Mesenteric fat pad (tissue), 1 donor: ENCODE results near the gene HIP1. TPM values are rescaled to one million over a fixed set of nuclear protein-coding genes. Genes with fewer than 3 reads are reported as not detected.
"Not testable (repeated sequence)": the region's sequence is repeated elsewhere in the genome, so short reads cannot be mapped to it uniquely, and the experiment has no call there.

Source experiments
- DNase-seq: peaks from one replicate; pipeline ENCODE4 v3.0.0-alpha.2; 2020; ENCODE audit warnings: low spot score
- total RNA-seq: library from RNA; stranded (reverse); fragmentation: NEBNext Ultra II Directional; extraction: Animal tissue kit (Norgen Biotek cat#: 25700); gene quantifications from one replicate; pipeline ENCODE4 v1.2.1, GENCODE V29; 2021
- donor health status: DM: yes; HTN: yes; CAD: no.

HIP1 gene
- total RNA-seq, 1 donor from 2014 or later: 38.4 TPM

DNA sequence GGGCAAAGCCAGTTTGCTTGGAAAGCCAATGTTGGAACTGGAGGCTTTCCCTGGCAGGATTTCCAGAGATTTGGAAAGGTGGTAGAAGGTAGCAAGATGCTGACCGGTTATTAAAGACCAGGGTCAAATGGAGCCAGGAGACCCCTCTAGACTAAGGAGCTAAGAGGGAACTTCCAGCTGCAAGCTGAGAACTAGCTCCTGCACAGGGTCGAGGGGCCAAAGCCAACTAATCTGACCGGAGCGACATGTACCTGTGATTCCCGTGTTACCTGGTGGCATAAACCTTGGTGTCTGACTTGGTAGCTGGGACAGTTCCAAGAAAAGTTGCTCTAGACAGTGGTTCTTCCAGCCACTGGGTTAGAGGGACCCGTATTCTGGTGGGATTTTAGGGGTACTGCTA, 204.8 kb downstream of the HIP1 start:
- no peak for DNase-seq

DNA sequence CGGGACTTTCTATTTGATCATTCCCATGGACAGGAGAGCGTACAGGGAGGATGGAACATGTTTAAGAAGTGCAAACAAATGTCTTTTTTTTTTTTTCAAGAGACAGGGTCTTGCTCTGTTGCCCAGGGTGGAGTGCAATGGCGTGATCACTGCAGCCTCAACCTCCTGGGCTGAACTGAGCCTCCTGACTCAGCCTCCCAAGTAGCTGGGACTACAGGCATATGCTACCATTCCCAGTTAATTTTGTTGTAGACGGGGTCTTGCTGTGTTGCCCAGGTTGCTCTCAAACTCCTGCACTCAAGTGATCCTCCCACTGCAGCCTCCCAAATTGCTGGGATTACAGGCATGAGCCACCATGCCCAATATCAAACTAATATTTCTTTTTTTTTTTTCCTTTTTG, 206.1 kb downstream of the HIP1 start:
- DNase-seq: no peak

DNA sequence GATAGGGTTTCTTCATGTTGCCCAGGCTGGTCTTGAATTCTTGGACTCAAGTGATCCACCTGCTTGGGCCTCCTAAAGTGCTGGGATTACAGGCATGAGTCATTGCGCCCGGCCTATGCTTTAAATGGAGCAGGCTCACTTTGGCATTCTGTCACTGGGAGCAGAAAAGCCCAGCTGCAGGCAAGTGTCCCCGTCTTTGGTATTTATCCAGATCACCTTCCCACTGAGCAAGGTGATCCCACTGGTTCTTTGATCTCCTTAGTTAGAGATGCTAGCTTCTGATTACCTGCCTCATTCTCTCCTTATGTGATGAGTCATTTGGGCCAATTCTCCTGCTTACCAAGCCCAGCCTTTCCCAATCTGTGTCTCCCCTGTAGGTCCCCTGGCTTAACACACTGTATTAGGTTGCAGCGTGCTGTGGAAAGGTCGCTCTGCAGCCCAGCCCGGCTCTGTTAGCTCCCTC, 207.4 kb downstream of the HIP1 start:
- no peak for DNase-seq

DNA sequence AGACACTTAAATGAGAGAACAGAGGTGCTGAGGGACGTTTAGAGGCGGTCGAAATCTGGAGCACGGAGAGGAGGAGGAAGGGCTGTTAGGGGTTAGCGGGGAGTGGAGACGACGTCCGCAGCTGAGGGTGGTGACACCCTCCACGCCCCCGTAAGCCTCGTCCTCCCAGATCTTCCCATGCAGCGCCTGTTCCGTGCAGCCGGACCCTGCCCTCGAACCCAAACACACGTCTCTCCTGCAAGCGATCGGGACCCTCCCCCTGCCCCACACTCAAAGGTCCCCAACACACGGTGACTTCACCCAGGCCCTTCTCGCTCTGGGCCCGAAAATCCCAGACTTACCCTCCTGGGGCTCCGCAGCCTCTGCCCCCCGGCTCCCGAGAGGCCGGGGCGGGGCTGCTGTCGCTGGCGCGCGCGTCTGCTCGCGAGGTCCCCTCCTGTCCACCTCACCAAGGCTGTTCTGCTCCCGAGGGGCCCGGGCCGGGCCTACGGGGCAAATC, 211.5 kb downstream of the HIP1 start:
- DNase-seq: not testable (repeated sequence)

DNA sequence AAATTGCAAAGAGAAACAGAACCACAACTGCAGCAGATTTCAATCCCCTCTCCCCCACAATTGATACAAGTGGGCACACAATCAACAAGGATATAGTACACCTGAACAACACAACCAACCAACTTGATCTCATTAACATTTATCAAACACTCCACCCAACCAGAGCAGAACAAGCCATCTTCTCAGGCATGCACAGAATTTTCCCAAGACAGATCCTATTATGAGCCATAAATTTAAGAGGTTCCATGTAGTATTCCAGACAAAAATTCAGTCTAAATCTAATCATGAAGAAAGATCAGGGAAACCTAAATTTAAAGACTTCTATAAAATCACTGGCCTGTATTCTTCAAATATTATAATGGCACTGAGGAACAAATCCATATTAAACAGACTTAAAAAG, 217.0 kb downstream of the HIP1 start:
- not testable (repeated sequence) for DNase-seq

DNA sequence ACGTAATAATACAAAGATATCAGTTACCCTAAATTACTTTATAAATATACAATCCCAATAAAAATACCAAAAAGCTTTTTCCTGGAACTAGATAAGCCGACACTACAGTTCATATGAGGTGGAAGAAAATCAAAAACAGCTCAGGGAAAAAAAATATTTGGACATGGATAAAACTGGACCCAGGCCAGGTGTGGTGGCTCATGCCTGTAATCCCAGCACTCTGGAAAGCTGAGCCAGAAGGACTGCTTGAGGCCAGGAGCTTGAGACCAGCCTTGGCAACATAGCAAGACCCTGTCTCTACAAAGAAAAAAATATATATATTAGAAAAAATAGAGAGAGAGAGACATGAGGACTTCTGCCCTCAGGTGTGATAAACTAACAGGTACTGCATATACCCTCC, 219.9 kb downstream of the HIP1 start:
- DNase-seq: not testable (repeated sequence)

DNA sequence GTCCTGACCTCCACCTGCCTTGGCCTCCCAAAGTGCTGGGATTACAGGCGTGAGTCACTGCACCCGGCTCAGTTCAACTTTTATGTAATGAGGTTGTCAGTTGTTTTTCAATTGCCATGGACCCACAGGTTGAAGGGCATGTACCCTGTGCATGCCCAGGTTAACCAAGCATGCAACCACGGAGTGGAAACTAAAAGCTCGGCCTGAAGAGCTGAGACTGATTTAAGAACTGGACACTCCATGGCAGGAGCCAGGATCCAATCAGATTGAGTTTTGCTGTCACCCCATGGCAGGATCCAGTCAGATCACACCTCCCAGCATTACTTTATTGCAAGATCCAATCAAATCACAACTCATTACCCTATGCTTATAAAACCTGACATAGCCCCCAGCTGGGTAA, 229.7 kb downstream of the HIP1 start:
- DNase-seq: not testable (repeated sequence)

DNA sequence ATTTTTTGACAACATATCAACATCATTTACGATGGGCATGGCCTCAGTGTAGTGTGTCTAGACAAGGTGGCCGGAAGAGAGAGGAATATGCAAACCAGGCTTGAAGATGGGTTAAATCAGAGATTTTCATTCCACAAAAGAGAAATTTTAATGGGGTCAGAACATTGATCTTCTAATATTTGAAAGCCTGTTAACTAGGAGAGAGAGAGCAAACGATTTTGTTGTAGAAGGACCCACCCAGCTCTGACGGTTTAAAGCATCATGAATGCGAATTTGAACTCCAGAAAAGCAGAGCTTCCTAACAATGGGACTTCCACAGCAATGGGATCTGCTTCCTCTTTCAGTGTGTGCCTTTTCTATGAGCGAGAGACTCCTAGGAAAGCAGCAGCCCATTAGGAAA, 246.7 kb downstream of the HIP1 start, which contains the start of gene SPDYE5:
Gene SPDYE5 (plus strand): TSS at position 301 of the 400 bp plus-strand sequence. CDS start 1,728 bp downstream, outside the sequence.
- DNase-seq: not testable (repeated sequence)

DNA sequence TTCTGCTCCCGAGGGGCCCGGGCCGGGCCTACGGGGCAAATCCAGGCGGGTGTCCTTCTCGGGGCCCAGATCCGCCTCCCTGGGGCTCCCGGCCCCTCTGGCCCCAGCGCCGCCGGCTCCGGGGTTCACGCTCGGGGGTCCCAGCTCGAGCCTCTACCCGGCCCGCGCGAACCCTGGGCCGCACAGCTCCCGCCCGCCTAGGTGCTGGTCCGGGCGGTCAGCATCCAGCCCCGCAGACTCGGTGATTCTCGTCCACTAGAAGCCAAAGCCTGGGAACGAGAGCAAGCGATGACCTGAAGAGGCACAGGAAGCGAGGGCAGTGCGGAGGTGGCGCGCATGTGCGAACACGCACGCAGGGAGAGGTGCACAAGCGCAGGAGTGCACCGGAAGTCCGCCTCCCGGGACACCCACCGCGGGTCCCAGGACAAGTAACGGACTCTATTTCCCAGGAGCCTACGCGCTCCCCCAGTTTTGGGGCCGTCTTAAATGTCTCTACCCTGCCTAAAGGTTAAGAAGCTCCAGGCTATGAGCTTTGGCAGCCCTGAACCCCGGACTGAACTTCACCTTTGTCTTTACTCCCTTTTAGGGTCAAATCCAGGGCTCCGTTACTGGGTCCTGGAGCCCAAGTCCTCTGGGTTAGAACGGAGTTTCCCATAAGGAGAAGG, 252.6 kb downstream of the HIP1 start, which contains the start of gene POM121C:
Gene POM121C (minus strand): TSS at position 321 of the 665 bp plus-strand sequence. CDS start 44,803 bp downstream, outside the sequence.
- DNase-seq: peak; percentile 97

DNA sequence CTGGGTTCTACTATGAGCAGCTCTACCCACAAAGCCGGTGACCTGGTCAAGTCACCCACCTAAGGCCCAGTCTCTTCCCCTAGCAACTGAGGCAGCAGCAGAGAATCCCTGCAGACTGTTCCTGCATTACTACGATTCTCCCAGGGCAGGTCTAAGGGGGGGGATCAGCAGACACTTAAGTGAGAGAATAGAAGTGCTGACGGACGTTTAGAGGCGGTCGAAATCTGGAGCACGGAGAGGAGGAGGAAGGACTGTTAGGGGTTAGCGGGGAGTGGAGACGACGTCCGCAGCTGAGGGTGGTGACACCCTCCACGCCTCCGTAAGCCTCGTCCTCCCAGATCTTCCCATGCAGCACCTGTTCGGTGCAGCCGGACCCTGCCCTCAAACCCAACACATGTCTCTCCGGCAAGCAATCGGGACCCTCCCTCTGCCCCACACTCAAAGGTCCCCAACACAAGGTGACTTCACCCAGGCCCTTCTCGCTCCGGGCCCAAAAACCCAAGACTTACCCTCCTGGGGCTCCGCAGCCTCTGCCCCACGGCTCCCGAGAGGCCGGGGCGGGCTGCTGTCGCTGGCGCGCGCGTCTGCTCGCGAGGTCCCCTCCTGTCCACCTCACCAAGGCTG, 253.3 kb downstream of the HIP1 start:
- DNase-seq: not testable (repeated sequence)

Other genes starting within 250 kb of the HIP1 start
- not detected for gene SPDYE5, start 246.6 kb downstream of the HIP1 start, total RNA-seq
- 21.4 TPM for gene CCL26, start 33.3 kb upstream of the HIP1 start, total RNA-seq
- gene CCL24, start 74.9 kb upstream of the HIP1 start, total RNA-seq: not detected
- gene RHBDD2, start 140.1 kb upstream of the HIP1 start, total RNA-seq: 78.3 TPM
- gene POR, start 176.2 kb upstream of the HIP1 start, total RNA-seq: 507 TPM